ENCODE data around the gene FBXW7. TPM values are rescaled to one million over a fixed set of nuclear protein-coding genes. Genes with fewer than 3 reads are reported as not detected.

The FBXW7 gene
- total RNA-seq, 4 donors from 2014 or later = 20.9 to 47.3 (median 39.5) TPM

DNA sequence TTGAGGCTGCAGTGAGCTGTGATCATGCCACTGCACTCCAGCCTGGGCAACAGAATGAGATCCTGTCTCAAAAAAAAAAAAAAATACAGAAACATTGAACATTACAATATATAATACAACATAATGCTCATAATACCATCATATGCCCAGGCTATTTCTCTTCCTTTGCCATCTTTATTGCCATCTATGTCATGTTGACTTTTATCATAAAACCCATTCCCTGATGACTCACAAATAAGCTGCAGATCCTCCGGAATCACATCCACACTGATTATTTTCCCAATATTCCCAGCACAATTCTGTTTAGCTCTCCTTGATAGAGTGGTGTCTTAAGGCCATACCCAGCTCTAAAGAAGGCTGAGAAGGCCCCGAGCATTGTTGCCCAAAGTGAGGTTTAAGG lies 9.2 kb upstream of the FBXW7 start:
- TF ChIP-seq CTCF (IDR thresholded peaks at IDR 0.05; ENCODE audit: low read depth) = no peak

DNA sequence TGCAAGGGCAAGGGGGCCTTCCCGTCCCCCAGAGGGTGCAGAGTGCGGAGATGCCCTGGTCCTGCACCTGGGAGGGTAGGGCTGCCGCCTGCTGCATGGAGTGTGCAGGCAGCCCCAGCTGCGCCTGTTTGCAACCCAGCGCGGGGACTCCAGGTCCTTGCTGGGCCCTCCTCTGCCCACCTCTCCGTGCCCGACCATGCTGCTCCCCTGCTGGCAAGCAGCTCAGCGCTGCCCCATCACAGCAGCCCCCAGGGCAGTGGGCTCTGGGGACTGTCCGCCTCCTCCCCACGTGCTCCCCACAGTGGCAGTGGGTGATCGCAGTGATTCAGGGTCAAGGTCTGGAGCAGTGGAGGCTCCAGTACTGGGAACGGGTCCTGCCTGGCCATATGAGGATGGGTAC lies 5.0 kb upstream of the FBXW7 start:
- no peak for TF ChIP-seq CTCF (IDR thresholded peaks at IDR 0.05; ENCODE audit: low read depth)

DNA sequence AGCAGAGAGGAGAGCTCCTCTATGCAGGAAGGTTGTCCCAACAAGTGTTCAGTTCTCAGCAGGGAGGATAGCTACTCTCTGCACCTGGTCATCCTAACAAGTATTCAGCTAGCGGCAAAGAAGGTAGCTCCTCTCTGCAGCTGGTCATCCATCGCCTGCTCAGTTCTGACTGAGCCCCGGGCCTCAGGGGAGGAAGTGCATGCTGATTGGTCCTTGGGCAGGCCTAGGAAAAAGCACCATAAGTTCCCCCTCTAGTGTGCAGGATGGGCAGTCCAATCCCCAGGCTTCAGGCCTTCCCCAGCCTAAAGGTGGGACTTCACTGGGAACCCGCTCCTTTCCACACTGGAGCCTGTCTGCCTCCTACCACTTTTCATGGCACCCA lies 4.4 kb upstream of the FBXW7 start:
- TF ChIP-seq CTCF (IDR thresholded peaks at IDR 0.05; ENCODE audit: low read depth) = no peak

DNA sequence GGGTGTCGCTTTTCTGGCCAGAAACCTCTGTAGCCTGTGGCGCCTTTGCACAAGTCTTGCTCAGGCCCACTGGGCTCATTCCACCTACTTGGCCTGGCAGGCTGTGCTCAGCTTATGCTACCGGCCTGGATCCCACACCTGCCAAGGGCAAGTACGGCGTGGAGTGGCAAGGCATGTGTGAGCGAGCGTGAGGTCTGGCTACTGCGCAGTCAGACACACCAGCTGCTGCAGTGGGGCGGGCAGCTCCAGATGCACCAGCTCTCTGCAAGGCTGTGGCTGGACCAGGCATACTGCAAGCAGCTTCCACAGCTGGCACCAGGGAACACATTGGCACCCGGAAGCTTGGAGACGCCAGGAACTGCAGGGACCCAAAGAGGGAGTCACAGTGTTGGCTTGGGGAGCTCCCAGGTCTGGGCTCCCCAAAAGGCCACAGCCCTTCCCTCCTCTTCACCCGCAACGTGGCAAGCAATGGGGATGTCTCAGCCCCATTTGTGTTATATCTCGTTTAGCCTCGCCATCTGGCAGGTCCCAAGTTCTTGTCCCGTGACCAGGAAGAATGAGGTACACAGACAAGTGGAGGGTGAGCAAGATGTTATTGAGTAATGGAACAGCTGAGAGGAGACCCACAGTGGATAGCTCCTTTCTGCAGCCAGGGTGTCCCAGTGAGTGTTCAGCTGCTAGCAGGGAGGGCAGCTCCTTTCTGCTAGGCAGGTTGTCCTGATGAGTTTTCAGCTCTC lies 3.8 kb upstream of the FBXW7 start:
- no peak for TF ChIP-seq CTCF (IDR thresholded peaks at IDR 0.05; ENCODE audit: low read depth)

DNA sequence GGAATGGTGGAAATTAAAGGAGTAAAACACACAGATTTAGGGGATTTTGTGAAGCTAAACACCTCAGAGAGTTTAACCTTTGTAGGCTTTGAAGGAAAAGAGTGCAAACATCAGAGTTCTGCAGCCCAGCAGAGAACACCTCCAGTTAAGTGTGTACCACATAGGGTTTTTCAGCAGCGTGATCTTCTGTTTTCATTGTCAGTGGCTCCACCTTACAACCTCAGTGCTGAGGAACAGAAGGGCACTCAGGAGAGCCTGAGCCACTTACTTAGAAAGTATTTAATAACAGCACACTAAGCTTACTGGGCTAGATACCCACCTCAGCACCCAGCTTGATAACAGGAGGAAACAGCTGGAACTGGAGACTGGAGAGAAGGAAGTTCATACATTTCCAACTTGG lies 2.0 kb upstream of the FBXW7 start:
- no peak for TF ChIP-seq CTCF (IDR thresholded peaks at IDR 0.05; ENCODE audit: low read depth)

GRCh38 chr4:152536545-152537182 lies 772 bp upstream of the FBXW7 start:
- no peak for TF ChIP-seq CTCF (IDR thresholded peaks at IDR 0.05; ENCODE audit: low read depth)

GRCh38 chr4:152535360-152535902 lies 461 bp downstream of the FBXW7 start:
- no peak for TF ChIP-seq CTCF (IDR thresholded peaks at IDR 0.05; ENCODE audit: low read depth)
